GM21717 (cell line): ENCODE data around the gene DUSP22.

Source experiments
- ATAC-seq: cut with Tn5 transposase; IDR thresholded peaks from one replicate; pipeline ENCODE4 v1.9.1; 2021; ENCODE audit warnings: mild to moderate bottlenecking, moderate library complexity; ENCODE audit not compliant: unreplicated experiment

DUSP22 gene

GRCh38 chr6:391559-392440 is 99.5 kb downstream of the DUSP22 start, which contains the start of gene IRF4:
TSS of gene IRF4 (plus strand) at chr6:391752. CDS start at chr6:393153, 1,401 bp downstream.
- ATAC-seq = peak; percentile 41

DNA sequence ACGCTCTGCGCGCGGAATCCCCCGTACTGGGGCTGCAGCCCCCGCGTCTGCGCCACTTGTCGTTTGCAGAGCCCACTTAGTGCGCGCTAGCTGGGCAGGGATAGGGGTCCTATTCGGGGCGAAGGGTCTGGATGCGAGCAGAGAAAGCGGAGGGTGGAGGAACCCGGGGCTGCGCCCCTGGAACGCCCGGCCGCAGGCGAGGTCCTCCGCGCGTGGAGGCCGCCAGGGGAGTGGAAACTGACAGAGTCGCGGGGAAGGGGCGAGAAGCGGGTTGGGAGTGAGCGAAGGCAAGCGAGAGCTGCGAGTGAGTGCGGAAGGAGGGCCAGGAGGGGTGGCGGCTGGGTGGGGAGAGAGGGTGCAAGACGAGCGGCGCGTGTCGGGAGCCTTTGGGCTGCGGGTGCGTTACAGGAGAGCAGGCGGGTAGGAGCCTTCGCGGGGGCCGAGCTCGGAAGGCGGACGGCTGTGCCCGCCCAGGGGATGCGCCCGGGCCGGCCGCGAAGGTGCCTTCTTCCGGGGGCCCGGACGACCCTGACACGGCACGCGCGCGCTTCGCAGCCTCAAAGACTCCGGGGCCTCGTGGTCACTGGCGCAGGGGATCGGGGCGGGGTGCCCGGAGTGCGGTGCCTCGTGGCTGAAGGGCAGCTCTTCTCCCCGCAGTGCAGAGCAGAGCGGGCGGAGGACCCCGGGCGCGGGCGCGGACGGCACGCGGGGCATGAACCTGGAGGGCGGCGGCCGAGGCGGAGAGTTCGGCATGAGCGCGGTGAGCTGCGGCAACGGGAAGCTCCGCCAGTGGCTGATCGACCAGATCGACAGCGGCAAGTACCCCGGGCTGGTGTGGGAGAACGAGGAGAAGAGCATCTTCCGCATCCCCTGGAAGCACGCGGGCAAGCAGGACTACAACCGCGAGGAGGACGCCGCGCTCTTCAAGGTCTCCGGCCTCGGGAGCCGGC is 100.4 kb downstream of the DUSP22 start:
- no peak for ATAC-seq

DNA sequence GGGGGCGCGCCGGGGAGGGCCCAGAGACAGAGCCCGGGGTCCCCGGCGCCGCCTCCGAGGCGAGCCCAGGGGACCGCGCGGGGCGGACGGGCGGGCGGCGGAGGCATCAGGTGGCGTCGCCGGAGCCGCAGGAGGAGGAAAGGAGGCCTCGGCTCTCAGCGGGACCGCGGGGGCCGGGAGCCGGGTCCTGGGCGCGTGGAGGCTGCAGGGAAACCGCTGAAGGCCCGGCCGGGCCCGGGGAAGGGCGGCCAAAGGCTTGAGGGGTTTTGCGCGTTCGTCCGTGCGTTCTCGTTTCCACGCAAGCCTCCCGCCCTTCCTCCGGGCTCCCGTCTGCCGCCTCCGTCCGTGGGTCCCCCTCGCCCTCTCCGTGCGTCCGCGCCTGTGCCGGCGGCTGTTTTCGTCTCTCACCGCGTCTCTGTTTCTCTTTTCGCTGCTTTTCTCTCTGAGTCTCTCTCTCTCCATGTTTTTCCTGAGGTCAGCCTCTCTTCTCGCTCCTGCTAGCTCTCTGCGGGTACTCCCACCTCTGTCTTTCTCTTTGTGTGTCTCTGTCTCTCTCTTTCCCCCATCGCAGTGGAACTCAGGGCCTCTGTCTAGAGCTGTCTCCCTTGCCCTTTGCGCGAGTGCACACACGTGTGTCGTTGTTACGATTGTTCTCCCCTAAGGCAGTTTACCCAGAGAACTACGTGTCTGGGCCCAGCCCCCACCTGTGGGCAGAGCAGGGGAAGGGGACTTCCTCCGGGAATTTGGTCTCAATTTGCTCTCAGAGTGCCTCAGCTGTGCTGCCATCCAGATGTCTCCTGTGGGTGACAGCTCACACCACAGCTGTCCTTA is 101.3 kb downstream of the DUSP22 start:
- no peak for ATAC-seq

DNA sequence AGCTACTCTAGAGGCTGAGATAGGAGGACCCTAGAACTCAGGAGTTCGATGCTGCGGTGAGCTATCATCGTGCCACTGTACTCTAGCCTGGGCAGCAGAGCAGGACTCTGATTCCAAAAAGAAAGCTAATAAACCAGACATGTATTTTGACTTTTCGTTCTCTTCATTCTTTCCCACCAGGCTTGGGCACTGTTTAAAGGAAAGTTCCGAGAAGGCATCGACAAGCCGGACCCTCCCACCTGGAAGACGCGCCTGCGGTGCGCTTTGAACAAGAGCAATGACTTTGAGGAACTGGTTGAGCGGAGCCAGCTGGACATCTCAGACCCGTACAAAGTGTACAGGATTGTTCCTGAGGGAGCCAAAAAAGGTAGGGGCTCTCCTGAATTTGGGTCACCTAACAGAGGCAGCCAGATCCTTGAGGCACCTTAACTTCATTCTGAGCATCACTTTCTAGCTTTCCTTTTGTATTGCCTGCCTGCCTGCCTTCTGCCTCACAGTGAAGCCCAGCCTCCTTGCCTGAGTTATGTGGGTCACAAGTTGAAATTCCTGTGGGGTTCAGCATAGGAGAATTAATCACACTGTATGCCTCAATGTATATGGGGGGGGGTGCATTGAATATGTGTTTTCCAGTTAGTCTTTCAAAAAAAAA is 102.5 kb downstream of the DUSP22 start:
- ATAC-seq = no peak

- ATAC-seq = no peak
Measured at GRCh38 chr6:395432-396125, 103.3 kb downstream of the DUSP22 start.

DNA sequence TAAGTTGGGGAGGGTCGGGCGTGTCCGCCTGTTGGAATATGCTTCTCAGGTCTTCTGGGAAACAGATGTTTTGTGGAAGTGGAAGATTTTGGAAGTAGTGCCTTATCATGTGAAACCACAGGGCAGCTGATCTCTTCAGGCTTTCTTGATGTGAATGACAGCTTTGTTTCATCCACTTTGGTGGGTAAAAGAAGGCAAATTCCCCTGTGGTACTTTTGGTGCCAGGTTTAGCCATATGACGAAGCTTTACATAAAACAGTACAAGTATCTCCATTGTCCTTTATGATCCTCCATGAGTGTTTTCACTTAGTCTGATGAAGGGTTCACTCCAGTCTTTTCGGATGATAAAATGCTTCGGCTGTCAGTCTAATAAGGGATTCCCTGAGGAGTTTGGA is 103.8 kb downstream of the DUSP22 start:
- ATAC-seq = no peak

- ATAC-seq = no peak
Measured at GRCh38 chr6:397056-397455, 104.8 kb downstream of the DUSP22 start.

DNA sequence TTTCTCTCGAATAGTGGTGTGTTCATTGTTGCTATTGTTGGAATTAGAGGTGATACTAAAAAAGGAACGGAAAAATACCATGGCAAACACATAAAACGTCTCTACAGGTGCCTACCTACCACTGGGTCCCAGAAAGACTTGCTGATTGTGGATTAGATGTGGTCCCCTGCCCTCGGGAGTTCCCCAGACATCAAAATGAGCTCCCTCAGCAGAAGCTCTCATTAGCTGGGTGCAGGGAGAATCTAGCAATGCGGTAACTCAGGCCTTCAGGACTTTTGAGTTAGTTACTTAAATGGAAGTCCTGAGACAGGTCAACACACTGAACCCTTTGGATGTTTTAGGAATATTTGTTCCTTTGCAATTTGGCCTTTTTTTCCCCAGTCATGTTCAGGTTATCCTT is 105.3 kb downstream of the DUSP22 start:
- no peak for ATAC-seq

GRCh38 chr6:398065-398464 is 105.8 kb downstream of the DUSP22 start:
- ATAC-seq = no peak

- no peak for ATAC-seq
Measured at GRCh38 chr6:398558-399078, 106.3 kb downstream of the DUSP22 start.

- ATAC-seq = no peak
Measured at GRCh38 chr6:399785-400534, 107.7 kb downstream of the DUSP22 start.

DNA sequence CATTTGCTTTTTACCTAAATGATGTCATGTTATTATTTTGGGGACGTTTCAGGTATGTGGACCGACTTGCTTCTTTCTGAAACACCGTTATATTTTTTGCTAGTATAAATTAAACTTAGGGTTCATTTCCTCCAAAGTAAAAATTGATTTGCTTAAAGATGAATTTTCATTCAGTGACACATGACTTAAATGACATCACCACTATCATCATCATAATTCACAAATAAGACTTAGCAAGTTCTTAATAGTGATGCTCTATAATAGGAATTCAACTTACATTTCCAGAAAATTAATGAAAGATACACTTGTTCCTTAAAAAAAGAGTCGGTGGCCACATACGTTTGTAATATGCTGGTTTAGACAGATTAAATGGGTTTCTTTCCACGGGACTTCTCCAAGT is 108.5 kb downstream of the DUSP22 start:
- ATAC-seq = no peak
